EL (cell line): Measurements from ENCODE around the gene CPD.

Experiments
- DNase-seq: peaks from one replicate; pipeline ENCODE4 v3.0.0-alpha.2; 2016

The CPD gene

DNA sequence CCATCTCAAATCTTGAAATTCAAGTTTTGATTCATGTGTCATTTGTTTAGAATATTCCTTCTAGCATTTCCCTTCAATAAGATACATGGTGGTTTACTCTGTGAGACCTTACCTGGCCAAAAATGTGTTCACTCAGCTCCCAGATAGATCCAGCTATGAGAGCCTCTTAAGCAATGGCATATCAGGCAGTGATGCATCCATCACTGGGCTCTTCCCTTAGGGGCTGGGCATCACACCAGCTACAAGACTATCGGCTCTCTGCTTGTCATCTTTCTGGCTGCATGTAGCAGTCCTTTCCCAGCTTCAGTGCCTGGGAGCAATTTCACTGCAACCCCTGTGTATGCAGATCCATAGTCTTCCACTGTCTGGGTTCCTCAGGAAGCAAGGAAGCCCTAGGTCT is 139.1 kb downstream of the CPD start:
- DNase-seq: peak; percentile 8

DNA sequence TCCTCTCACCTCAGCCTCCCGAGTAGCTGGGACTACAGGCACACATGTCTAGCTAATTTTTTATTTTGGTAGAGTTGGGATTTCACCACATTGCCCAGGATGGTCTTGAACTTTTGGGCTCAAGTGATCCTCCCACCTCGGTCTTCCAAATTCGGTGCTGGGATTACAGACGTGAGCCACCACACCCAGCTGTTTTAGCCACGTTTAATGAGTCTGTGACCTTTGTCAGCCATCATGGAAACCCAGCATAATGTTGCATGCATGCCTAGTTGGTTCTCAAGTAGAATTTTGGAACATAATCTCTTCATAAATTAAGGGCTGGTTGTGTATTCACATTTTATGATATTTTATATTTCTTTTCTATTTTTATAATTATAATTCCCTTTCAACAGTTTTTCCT is 140.4 kb downstream of the CPD start:
- no peak for DNase-seq
